Body of pancreas (tissue), 4 donors: ENCODE measurements around the gene JCAD.

Source experiments
- POLR2A ChIP-seq, 3 donors: fragments of 450-650 bp; IDR thresholded peaks; one replicate each; pipeline ENCODE4 v1.6.1; 2016; ENCODE audit warnings: antibody characterized with exemption in 3 of 3, mild to moderate bottlenecking in 2 of 3
- TF ChIP-seq, protein P1 (sequence below), 7 experiments: fragments of 450-650 bp in 4 of 7; fragments of 200-600 bp in 3 of 7; sonication (generic) in 3 of 7; IDR thresholded peaks; one replicate each; pipeline ENCODE4 v1.5.1; 2016 to 2019; ENCODE audit warnings: antibody characterized with exemption in 7 of 7

- TF ChIP-seq, protein P1, sequence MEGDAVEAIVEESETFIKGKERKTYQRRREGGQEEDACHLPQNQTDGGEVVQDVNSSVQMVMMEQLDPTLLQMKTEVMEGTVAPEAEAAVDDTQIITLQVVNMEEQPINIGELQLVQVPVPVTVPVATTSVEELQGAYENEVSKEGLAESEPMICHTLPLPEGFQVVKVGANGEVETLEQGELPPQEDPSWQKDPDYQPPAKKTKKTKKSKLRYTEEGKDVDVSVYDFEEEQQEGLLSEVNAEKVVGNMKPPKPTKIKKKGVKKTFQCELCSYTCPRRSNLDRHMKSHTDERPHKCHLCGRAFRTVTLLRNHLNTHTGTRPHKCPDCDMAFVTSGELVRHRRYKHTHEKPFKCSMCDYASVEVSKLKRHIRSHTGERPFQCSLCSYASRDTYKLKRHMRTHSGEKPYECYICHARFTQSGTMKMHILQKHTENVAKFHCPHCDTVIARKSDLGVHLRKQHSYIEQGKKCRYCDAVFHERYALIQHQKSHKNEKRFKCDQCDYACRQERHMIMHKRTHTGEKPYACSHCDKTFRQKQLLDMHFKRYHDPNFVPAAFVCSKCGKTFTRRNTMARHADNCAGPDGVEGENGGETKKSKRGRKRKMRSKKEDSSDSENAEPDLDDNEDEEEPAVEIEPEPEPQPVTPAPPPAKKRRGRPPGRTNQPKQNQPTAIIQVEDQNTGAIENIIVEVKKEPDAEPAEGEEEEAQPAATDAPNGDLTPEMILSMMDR (IDR thresholded peaks at IDR 0.05): no peak
- TF ChIP-seq POLR2A (IDR thresholded peaks at IDR 0.05): no peak
These were observed 13.4 kb downstream of the JCAD start for GRCh38 chr10:30045961-30046360.
